Stimulated activated CD4-positive, alpha-beta T cell treated with anti-CD3 and anti-CD28 coated beads, Interleukin-15, amount 100 ng/mL, for 24 hours (primary cell): ENCODE data around the gene PIGBOS1.
"Not testable (repeated sequence)": the region's sequence is repeated elsewhere in the genome, so short reads cannot be mapped to it uniquely, and the experiment has no call there.

Experiments used
- DNase-seq: peaks from one replicate; pipeline ENCODE4 v3.0.0-alpha.2; 2020

The PIGBOS1 gene, protein sequence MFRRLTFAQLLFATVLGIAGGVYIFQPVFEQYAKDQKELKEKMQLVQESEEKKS

GRCh38 chr15:55318588-55319494 is at the start of gene PIGBOS1, which contains the start of gene PIGB:
Gene PIGBOS1 (minus strand): TSS chr15:55319123. CDS start chr15:55317792, 1,331 bp downstream.
Gene PIGB (plus strand): TSS chr15:55319222. CDS start chr15:55319251, 29 bp downstream.
- DNase-seq, result peak; percentile 83

DNA sequence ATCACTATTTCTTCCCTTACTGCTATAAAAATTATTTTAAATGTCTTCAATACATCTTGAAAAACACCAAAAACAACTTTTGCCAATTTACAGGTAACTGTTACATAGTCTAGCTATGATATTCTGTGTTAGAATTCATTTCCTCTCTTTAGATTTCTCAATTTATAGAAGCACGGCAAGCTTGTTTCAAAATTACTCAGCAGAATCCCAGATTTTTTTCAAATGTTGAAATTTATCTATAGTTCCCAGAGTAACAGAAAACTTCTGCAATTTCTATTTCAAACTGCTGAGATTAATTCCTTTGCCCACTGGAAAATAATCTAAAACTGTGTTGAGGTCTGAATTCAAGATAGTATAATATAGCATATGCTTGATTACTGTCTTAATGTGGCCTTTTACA is 48.1 kb upstream of the PIGBOS1 start:
- DNase-seq, result no peak

- DNase-seq, result no peak
These were observed 43.7 kb upstream of the PIGBOS1 start for GRCh38 chr15:55362641-55363040.

DNA sequence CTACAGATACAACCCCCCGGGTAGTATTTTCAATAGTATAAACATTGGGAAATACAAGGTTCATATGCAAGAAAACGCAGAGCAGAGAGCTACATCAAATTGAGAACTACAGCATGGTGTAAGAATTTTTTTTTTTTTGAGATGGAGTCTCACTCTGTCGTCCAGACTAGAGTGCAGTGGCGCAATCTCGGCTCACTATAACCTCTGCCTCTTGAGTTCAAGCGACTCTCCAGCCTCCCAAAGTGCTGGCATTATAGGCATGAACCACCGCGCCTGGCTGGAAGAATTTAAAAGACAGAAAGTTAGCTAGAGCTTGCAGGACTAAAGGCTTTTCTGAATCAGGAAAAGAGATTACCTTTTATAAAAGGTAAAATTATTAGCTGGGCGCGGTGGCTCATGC is 42.1 kb upstream of the PIGBOS1 start:
- no peak for DNase-seq

DNA sequence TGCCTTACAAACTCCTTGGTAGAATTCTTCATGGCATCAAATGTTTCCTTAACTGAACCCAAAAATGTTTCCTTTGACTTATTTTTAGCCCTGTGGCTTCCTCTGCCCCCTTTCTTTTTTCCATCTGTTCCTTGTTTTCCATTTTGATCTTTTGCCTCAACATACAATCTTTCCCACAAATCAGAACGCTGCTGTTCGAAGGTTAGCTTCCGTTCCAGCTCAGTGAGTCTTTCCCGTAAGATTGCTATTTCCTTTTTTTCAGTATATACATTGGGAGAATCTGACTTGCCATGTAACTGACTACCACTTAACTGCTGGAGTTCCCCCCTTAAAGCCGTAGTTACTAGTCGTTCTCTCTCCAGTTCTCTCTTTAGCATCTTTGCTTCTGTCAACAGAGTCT is 41.3 kb upstream of the PIGBOS1 start:
- no peak for DNase-seq

DNA sequence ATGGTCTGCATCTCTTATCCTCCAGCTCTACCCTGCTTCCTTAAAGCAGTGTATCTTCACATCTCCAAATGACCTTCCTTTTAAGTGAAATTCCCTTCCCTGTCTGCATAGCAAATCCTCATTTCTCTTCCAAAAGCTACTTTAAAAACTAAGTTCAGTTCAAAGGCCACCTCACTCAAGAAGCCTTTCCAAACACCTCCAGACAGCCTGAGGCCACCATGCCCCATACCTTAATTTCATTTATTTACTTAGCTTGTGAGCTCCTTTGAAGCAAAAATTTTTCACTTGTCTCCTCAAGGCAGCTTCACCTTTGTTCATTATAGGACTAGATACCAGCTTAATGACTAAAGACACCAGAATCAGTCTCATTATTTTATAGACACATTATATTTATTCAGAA is 39.5 kb upstream of the PIGBOS1 start:
- DNase-seq, result no peak

DNA sequence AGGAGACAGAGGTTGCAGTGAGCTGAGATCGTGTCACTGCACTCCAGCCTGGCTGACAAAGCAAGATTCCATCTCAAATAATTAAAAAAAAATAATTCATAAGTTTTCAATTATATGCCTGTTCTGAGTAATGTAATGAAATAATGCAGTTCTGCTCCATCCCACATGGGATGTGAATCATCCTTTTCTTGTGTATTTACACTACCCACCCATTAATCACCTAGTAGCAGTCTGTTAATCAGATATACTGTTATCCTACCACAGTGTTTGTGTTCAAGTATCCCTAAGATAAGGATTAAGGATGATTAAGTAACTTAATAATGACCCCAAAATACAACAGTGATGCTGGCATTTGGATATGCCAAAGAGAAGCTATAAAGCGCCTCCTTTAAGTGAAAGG is 38.9 kb upstream of the PIGBOS1 start:
- no peak for DNase-seq

GRCh38 chr15:55356985-55357585 is 38.2 kb upstream of the PIGBOS1 start:
- DNase-seq, result no peak

GRCh38 chr15:55353025-55353424 is 34.1 kb upstream of the PIGBOS1 start:
- DNase-seq, result no peak

DNA sequence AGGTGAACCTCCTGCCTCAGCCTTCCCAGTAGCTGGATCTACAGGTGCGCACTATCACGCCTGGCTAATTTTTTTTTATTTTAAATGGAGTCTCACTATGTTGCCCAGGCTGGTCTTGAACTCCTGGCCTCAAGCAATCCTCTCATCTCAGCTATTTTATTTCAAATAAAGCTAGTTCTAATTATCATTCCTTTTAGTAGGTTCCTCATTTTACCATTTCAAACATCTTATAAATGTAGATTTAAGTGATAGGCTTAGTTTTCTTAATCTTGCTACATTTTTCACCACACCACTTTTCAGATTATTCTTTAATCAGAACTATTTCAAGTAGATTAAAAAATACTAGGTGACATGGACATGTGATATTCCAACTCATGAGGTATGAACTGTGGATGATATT is 30.4 kb upstream of the PIGBOS1 start:
- DNase-seq, result no peak

GRCh38 chr15:55348281-55348778 is 29.4 kb upstream of the PIGBOS1 start:
- DNase-seq, result no peak

- no peak for DNase-seq
These were observed 25.3 kb upstream of the PIGBOS1 start for GRCh38 chr15:55344206-55344605.

DNA sequence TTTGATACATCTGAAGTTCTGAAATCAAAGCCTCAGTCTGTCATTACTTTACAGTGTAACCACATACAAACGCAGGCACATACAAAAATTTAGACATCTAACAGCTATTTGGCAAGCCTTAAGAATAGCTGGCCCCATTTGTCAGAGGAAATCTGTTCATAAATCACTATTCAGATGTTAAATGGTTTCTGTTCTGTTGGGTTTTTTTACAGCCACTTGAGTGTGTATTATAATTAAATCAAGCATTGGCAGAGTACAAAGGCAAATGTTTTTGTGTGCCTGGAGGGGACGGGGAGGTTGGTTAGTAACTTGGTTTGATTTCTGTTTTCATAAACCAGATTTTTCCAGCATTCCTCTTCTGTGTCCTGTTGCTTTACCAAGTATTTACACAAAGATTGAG is 24.2 kb upstream of the PIGBOS1 start:
- no peak for DNase-seq

DNA sequence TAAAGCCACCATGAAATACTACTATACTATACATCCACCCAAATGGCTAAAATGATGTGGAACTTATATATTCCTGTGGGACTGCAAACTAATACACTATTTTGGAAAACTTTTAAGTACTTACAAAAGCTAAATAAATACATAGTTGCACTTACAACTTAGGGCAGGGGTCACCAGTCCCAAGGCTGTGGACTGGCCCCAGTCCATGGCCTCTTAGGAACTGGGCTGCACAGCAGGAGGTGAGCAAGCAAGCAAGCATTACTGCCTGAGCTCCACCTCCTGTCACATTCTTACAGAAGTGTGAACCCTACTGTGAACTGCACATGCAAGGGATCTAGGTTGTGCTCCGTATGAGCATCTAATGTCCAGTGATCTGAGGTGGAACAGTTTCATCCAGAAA is 18.2 kb upstream of the PIGBOS1 start:
- DNase-seq, result no peak

- no peak for DNase-seq
These were observed 16.1 kb upstream of the PIGBOS1 start for GRCh38 chr15:55334997-55335396.

DNA sequence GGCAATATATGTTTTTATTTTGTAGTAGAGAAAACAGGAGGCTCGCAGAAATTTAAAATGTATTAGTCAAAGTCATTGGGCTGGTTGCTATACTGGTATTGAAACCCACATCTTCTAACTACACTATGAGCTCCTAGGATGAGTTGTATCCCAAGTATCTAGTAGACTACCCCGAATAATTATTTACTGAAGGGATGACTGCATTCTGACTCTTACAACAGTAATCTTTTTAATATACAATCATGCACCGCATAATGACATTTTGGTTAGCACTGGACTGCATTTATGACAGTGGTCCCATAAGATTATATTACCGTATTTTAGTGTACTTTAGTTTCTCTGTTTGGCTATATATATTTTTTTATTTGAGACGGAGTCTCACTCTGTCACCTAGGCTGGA is 15.4 kb upstream of the PIGBOS1 start:
- DNase-seq, result no peak

DNA sequence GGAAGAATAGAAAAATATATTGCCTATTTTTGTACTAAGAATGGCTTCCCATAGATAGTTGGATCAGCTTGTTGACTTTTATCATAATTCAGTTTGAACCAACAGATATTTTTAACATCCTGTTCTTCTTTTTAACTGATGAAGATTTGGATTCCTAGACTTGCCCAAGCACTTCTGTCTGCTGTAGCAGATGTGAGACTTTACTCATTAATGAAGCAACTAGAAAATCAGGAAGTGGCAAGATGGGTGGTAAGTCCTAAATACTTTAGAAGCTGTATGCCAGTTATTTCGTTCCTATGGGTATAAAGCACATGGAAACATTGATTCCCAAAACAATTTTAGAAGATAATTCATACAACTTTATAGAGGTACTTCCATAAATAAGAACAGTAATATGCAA is 8.5 kb upstream of the PIGBOS1 start:
- no peak for DNase-seq

- DNase-seq, result no peak
These were observed 3.5 kb upstream of the PIGBOS1 start for GRCh38 chr15:55322467-55322866.

- no peak for DNase-seq
These were observed 2.0 kb upstream of the PIGBOS1 start for GRCh38 chr15:55320963-55321362.

GRCh38 chr15:55320238-55320550 is 1.3 kb upstream of the PIGBOS1 start:
- no peak for DNase-seq

DNA sequence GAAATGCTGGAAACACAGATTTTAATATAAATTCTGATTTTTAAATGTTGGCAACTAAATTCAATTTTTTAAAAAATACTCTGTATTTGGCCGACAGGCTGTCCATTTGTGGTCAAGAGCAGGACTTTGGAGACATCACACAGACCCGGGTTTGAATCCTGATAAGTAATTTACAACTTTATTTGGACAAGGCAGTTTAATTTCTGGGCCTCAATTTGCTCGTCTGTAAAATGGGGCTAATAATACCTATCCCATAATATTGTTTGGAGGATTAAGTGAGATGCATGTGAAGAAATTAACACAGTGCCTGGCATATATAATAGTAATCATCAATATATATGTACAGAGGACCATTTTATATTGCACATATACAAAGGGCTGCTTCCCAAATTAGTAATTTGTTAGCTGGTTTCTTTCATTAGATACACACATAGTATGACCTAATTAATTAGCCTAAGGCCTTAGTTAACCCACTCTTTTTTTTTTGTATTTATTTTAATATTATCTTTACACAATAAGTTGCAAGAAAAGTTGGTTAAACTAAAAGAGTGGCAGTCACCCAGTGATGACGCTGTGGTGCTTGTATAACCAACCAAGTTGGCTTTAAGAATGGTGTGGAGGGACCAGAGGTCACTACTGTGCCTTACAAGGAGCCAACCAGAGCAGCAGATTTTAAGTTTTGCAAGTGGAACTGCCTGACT is 764 bp upstream of the PIGBOS1 start:
- DNase-seq, result no peak

GRCh38 chr15:55302801-55303200 is 16.1 kb downstream of the PIGBOS1 start:
- DNase-seq, result not testable (repeated sequence)

- no peak for DNase-seq
These were observed 21.6 kb downstream of the PIGBOS1 start for GRCh38 chr15:55297315-55297714.
